Measurements from ENCODE around the gene ACAP1. TPM values are rescaled to one million over a fixed set of nuclear protein-coding genes. Genes with fewer than 3 reads are reported as not detected.

The ACAP1 gene
- total and polyA plus RNA-seq, 9 of the 15 experiments (the other 6 are each of a cell fraction or from before 2014, with no cell fraction given): 0.15 to 8.5 (median 2.4) TPM

- TF ChIP-seq MYNN (IDR thresholded peaks at IDR 0.05) (peak; percentile 40; the same call in 1 of the 2 replicates), MYNN (CRISPR knock-in tag; IDR thresholded peaks at IDR 0.05) (no peak), ZNF280B (CRISPR knock-in tag; IDR thresholded peaks at IDR 0.05) (no peak), ZBTB7A (IDR thresholded peaks at IDR 0.05; ENCODE audit: borderline replicate concordance, control insufficient read depth, low read depth, low read length) (no peak), TOE1 (IDR thresholded peaks at IDR 0.05; ENCODE audit: borderline replicate concordance) (no peak), TOE1 (CRISPR knock-in tag; IDR thresholded peaks at IDR 0.05; ENCODE audit: borderline replicate concordance, low read depth) (no peak), FIP1L1 (IDR thresholded peaks at IDR 0.05; ENCODE audit: low read depth, low read length, poor library complexity, severe bottlenecking) (peak; percentile 85), PKNOX1 (IDR thresholded peaks at IDR 0.05) (peak; percentile 30; the same call in 1 of the 2 replicates), PREB (CRISPR knock-in tag; IDR thresholded peaks at IDR 0.05) (no peak), FOXM1 (IDR thresholded peaks at IDR 0.05; ENCODE audit: low read depth) (no peak), FOXM1 (CRISPR knock-in tag; IDR thresholded peaks at IDR 0.05; ENCODE audit: low read depth) (no peak), THRAP3 (IDR thresholded peaks at IDR 0.05; ENCODE audit: borderline replicate concordance) (no peak), NFATC3 (IDR thresholded peaks at IDR 0.05) (no peak)
- TF ChIP-seq, protein P1, sequence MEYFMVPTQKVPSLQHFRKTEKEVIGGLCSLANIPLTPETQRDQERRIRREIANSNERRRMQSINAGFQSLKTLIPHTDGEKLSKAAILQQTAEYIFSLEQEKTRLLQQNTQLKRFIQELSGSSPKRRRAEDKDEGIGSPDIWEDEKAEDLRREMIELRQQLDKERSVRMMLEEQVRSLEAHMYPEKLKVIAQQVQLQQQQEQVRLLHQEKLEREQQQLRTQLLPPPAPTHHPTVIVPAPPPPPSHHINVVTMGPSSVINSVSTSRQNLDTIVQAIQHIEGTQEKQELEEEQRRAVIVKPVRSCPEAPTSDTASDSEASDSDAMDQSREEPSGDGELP (CRISPR knock-in tag; IDR thresholded peaks at IDR 0.05; ENCODE audit: borderline replicate concordance): peak; percentile 93
- TF ChIP-seq, protein P2, sequence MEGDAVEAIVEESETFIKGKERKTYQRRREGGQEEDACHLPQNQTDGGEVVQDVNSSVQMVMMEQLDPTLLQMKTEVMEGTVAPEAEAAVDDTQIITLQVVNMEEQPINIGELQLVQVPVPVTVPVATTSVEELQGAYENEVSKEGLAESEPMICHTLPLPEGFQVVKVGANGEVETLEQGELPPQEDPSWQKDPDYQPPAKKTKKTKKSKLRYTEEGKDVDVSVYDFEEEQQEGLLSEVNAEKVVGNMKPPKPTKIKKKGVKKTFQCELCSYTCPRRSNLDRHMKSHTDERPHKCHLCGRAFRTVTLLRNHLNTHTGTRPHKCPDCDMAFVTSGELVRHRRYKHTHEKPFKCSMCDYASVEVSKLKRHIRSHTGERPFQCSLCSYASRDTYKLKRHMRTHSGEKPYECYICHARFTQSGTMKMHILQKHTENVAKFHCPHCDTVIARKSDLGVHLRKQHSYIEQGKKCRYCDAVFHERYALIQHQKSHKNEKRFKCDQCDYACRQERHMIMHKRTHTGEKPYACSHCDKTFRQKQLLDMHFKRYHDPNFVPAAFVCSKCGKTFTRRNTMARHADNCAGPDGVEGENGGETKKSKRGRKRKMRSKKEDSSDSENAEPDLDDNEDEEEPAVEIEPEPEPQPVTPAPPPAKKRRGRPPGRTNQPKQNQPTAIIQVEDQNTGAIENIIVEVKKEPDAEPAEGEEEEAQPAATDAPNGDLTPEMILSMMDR (IDR thresholded peaks at IDR 0.05 in 2 of 3, conservative IDR thresholded peaks at IDR 0.05 in 1 of 3; ENCODE audit: insufficient read depth in 2 of 3, low read depth in 1 of 3, low read length in 3 of 3): no peak
- TF ChIP-seq, protein P3, sequence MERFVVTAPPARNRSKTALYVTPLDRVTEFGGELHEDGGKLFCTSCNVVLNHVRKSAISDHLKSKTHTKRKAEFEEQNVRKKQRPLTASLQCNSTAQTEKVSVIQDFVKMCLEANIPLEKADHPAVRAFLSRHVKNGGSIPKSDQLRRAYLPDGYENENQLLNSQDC (CRISPR knock-in tag; IDR thresholded peaks at IDR 0.05): 0 out of 2 replicates have a peak, but pooled peaks have one; percentile 46
- TF ChIP-seq, protein P4, sequence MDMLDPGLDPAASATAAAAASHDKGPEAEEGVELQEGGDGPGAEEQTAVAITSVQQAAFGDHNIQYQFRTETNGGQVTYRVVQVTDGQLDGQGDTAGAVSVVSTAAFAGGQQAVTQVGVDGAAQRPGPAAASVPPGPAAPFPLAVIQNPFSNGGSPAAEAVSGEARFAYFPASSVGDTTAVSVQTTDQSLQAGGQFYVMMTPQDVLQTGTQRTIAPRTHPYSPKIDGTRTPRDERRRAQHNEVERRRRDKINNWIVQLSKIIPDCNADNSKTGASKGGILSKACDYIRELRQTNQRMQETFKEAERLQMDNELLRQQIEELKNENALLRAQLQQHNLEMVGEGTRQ (CRISPR knock-in tag; IDR thresholded peaks at IDR 0.05): no peak
Observed at GRCh38 chr17:7314719-7315569, 21.4 kb upstream of the ACAP1 start, which contains the start of gene GPS2 (continued).

Measured in K562 (cell line).